Heart left ventricle (tissue), 16 donors: Measurements from ENCODE around the gene ZIM2. TPM values are rescaled to one million over a fixed set of nuclear protein-coding genes. Genes with fewer than 3 reads are reported as not detected.

Source experiments
- ATAC-seq, 4 donors: fragments of 200-7000 bp; cut with Tn5 transposase; one replicate each; pipeline ENCODE4 v1.9.1; 2020 to 2022; ENCODE audit warnings: moderate library complexity in 4 of 4, mild to moderate bottlenecking in 3 of 4, moderate number of reproducible peaks in 1 of 4
- DNase-seq, 5 donors: peaks; one replicate each; pipeline ENCODE4 v3.0.0-alpha.2; 2020
- H3K27ac ChIP-seq, 12 donors: fragments of 200-600 bp; sonication (generic) in 4 of 12; one replicate each; pipeline versions ENCODE4 v1.5.0 to v1.8.0; 2016 to 2022; ENCODE audit warnings: mild to moderate bottlenecking in 2 of 12
- H3K27me3 ChIP-seq, 9 donors: fragments of 200-600 bp; sonication (generic) in 2 of 9; one replicate each; pipeline versions ENCODE4 v1.5.1 to v1.8.0; 2016 to 2022; ENCODE audit warnings: mild to moderate bottlenecking in 3 of 9
- H3K36me3 ChIP-seq, 9 donors: fragments of 200-600 bp; sonication (generic) in 2 of 9; one replicate each; pipeline versions ENCODE4 v1.5.0 to v1.8.0; 2018 to 2022; ENCODE audit warnings: mild to moderate bottlenecking in 2 of 9
- H3K4me1 ChIP-seq, 12 donors: fragments of 200-600 bp; sonication (generic) in 4 of 12; one replicate each; pipeline versions ENCODE4 v1.5.0 to v1.8.0; 2016 to 2022; ENCODE audit warnings: mild to moderate bottlenecking in 3 of 12
- H3K4me3 ChIP-seq, 12 donors: fragments of 200-600 bp; sonication (generic) in 4 of 12; one replicate each; pipeline versions ENCODE4 v1.5.0 to v1.8.0; 2017 to 2022; ENCODE audit warnings: mild to moderate bottlenecking in 9 of 12, moderate library complexity in 4 of 12
- H3K9me3 ChIP-seq, 12 donors: fragments of 200-600 bp; sonication (generic) in 4 of 12; one replicate each; pipeline versions ENCODE4 v1.5.0 to v1.8.0; 2016 to 2022; ENCODE audit warnings: mild to moderate bottlenecking in 1 of 12
- CTCF ChIP-seq, 12 donors: fragments of 200-600 bp; sonication (generic) in 4 of 12; IDR thresholded peaks; one replicate each; pipeline versions ENCODE4 v1.5.0 to v1.8.0; 2018 to 2022; ENCODE audit warnings: antibody characterized with exemption in 12 of 12, mild to moderate bottlenecking in 5 of 12
- POLR2A ChIP-seq, 2 donors: fragments of 450-650 bp; IDR thresholded peaks; one replicate each; pipeline ENCODE4 v1.6.1; 2017; ENCODE audit warnings: antibody characterized with exemption in 2 of 2, mild to moderate bottlenecking in 2 of 2, moderate library complexity in 2 of 2
- WGBS, 4 donors: extraction: QIAGEN DNeasy Blood & Tissue Kit in 2 of 4; methylation state at CpG; one replicate each; pipeline versions ENCODE4 v1.1.5 to v1.1.7; 2013 to 2018; 5-methylcytosine and 5-hydroxymethylcytosine counted together
- intact Hi-C, 10 donors: fragments of 100-400 bp; cut with DNase I; formaldehyde crosslinking; loops; one replicate each; pipeline versions ENCODE4 v1.11.1 to v1.14.2; 2022
- polyA plus RNA-seq, 2 donors: library from polyadenylated mRNA; stranded (reverse); fragments of 200-250 nt; gene quantifications; one replicate each; pipeline ENCODE4 v1.2.3, GENCODE V29; 2013
- total RNA-seq, 9 donors: library from RNA; depleted of rRNA in 2 of 9; stranded (reverse); fragments of >200 nt in 2 of 9; fragmentation: NEBNext Ultra II Directional in 3 of 9; extraction: Animal tissue kit (Norgen Biotek cat#: 25700) in 3 of 9; gene quantifications; one replicate each; pipeline versions ENCODE4 v1.1.0 to v1.2.4, GENCODE V29; 2016 to 2023
- donor health status: ischemic (EF 13 %, LVEDD 7.1; RV severe dilation, severe dysfunction).
- donor health status: healthy with polysubstance abuse.
- donor health status: DM: no; HTN: yes; CAD: no.
- donor health status: DM: no; HTN: no; CAD: no.
- donor health status: ischemic (EF 25% LVEDD 6.9; RV normal size, moderate dysfunction).
- donor health status: ischemic (EF 25% LVEDD 5.7; RV mildly dilated, moderate dysfunction).
- donor health status: healthy.
- donor health status: DM: yes; HTN: yes; CAD: no.
- donor health status: ischemic (EF 35%, LVEDD 5.7; RV mildly dilated, moderate dysfunction).
- donor health status: nonischemic (EF 11% LVEDD 7.7; RV severe dilation, severe dysfunction).
- donor health status: DM: yes; HTN: yes; CAD: no.
- donor health status: PGD.
- donor health status: ischemic (EF 29% LVEDD 5.4; RV normal size, mild dysfunction).
- donor health status: nonischemic (EF 23%, LVEDD 6.1; RV moderate dilation, normal function).

ZIM2 gene
- total and polyA plus RNA-seq, 11 donors, result 0.16 to 0.26 (median 0.20) TPM; not detected in 7

- ATAC-seq (peak; percentile 54 to 69 (median 66)), DNase-seq (peak; percentile 91 to 97 (median 94))
- no peaks in the 10 kb centered on the region for H3K36me3 ChIP-seq
- no peak for TF ChIP-seq POLR2A (IDR thresholded peaks at IDR 0.05)
- TF ChIP-seq CTCF (IDR thresholded peaks at IDR 0.05), result no peak
- peak overlapping the region; percentile 22 to 76 (median 59) for H3K4me3 ChIP-seq
- peaks cover 0 to 14% (median 0%) of the 10 kb centered on the region in 12 donors for H3K4me1 ChIP-seq
- peaks cover 0 to 16% (median 0%) of the 10 kb centered on the region in 12 donors for H3K9me3 ChIP-seq
- peak overlapping the region in 11 of 12 donors; percentile 52 to 94 (median 81) for H3K27ac ChIP-seq
- 43 to 62% (median 51%) methylated on average over 25 to 48 of the region's 48 CpGs for WGBS, 4 donors
- peaks cover 0 to 4% (median 0%) of the 10 kb centered on the region in 9 donors for H3K27me3 ChIP-seq
- intact Hi-C loops, result loop anchor here in 3 of 10 donors (5.0 kb wide), 2 partner anchors 93 to 448 kb away; partner anchors contain the start of gene ZNF582 (in 1 of the 3)
Observed at GRCh38 chr19:56839652-56840450, 675 bp downstream of the ZIM2 start.

- peak; percentile 64 to 76 (median 68) for ATAC-seq
- 30 to 64% (median 42%) methylated on average over 24 to 34 of the region's 34 CpGs for WGBS, 4 donors
- Histone ChIP-seq H3K27ac (peak overlapping the region in 11 of 12 donors; percentile 52 to 94 (median 87)), H3K4me1 (peaks cover 0 to 14% (median 0%) of the 10 kb centered on the region in 12 donors), H3K4me3 (peak overlapping the region in 11 of 12 donors; percentile 38 to 76 (median 60)), H3K9me3 (peaks cover 0 to 16% (median 0%) of the 10 kb centered on the region in 12 donors), H3K36me3 (no peaks in the 10 kb centered on the region), H3K27me3 (peaks cover 0 to 4% (median 0%) of the 10 kb centered on the region in 9 donors)
- TF ChIP-seq POLR2A (IDR thresholded peaks at IDR 0.05) (no peak), CTCF (IDR thresholded peaks at IDR 0.05) (no peak)
- intact Hi-C loops, result loop anchor here in 3 of 10 donors (5.0 kb wide), 2 partner anchors 92 to 447 kb away; partner anchors contain the start of gene ZNF582 (in 1 of the 3)
- peak; percentile 95 to 99 (median 97) for DNase-seq
Observed at GRCh38 chr19:56838909-56839651, 1.4 kb downstream of the ZIM2 start.

GRCh38 chr19:56838024-56838908 lies 2.3 kb downstream of the ZIM2 start:
- TF ChIP-seq CTCF (IDR thresholded peaks at IDR 0.05), result peak in 11 of 12 donors; percentile 26 to 59 (median 48)
- TF ChIP-seq POLR2A (IDR thresholded peaks at IDR 0.05), result peak in 1 of 2 donors; percentile 19
- Histone ChIP-seq H3K36me3 (no peaks in the 10 kb centered on the region), H3K27ac (peak overlapping the region; percentile 64 to 94 (median 86)), H3K4me3 (peak overlapping the region; percentile 22 to 76 (median 58)), H3K27me3 (peaks cover 0 to 4% (median 0%) of the 10 kb centered on the region in 9 donors), H3K9me3 (peaks cover 0 to 16% (median 0%) of the 10 kb centered on the region in 12 donors), H3K4me1 (peaks cover 0 to 14% (median 0%) of the 10 kb centered on the region in 12 donors)
- 40 to 57% (median 50%) methylated on average over 22 to 44 of the region's 44 CpGs for WGBS, 4 donors
- intact Hi-C loops, result loop anchor here in 3 of 10 donors (5.0 kb wide), 2 partner anchors 91 to 446 kb away; partner anchors contain the start of gene ZNF582 (in 1 of the 3)
- peak; percentile 44 to 51 (median 48) for ATAC-seq
- peak; percentile 70 to 82 (median 78) for DNase-seq
